ENCODE measurements around the gene PLEKHG5.
"Not testable (repeated sequence)": the region's sequence is repeated elsewhere in the genome, so short reads cannot be mapped to it uniquely, and the experiment has no call there.

Gene PLEKHG5

GRCh38 chr1:6456800-6457466, 34.5 kb downstream of the PLEKHG5 start:
- no peak for ATAC-seq
- peaks cover 16% of the 10 kb centered on the region for H3K4me1 Mint-ChIP-seq
- H3K4me3 Mint-ChIP-seq = no peak overlapping the region
- peaks cover 72% of the 10 kb centered on the region for H3K27me3 Mint-ChIP-seq
- H3K27ac Mint-ChIP-seq = no peak overlapping the region
- H3K9me3 Mint-ChIP-seq = no peaks in the 10 kb centered on the region
- H3K36me3 Mint-ChIP-seq = no peaks in the 10 kb centered on the region

DNA sequence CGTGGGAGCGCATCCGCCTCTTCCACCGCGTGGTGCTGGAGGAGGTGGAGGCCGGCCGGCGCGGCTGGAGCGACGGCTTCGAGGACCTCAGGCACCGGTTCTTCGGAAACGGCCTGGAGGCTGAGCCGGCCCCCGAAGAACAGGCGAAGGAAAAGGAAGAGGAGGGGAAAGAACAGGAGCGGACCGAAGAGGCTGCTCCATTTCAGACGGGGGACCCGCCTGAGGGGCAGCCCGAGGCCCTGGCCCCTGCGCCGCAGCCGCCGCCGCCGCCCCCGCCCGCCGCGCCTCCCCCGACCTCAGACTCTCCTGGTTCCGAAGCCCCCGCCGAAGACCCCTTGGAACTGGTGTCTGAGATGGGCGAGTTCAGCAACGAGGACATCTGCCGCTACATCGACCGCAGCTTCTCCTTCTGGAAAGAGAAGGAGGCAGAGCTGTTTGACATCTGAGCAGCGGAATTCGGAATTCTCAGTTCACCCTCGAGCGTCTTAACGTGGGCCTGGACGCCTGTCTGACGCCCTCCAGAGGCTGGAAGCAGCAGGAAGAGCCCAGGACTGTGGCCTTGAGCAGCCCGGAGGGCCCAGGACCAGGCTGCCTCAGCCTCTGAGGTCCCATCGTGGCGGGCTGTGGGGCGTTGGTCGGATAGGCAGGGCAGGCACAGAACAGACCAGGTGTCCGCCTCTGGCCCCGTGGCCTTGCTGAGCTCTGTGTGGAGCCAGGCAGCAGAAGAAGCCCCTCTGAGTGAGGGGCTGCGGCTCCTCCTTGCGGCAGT, 35.5 kb downstream of the PLEKHG5 start:
- not testable (repeated sequence) for H3K27ac Mint-ChIP-seq, ATAC-seq, H3K9me3 Mint-ChIP-seq, H3K36me3 Mint-ChIP-seq
- H3K27me3 Mint-ChIP-seq = peaks cover 78% of the 10 kb centered on the region
- peak overlapping the region; percentile 34 for H3K4me3 Mint-ChIP-seq
- H3K4me1 Mint-ChIP-seq = peaks cover 15% of the 10 kb centered on the region

- ATAC-seq = peak; percentile 4
- Mint-ChIP-seq H3K36me3 (no peaks in the 10 kb centered on the region), H3K27ac (no peak overlapping the region), H3K4me1 (peaks cover 6% of the 10 kb centered on the region), H3K4me3 (peak overlapping the region; percentile 34), H3K9me3 (no peaks in the 10 kb centered on the region), H3K27me3 (peaks cover 77% of the 10 kb centered on the region)
Measured at GRCh38 chr1:6454856-6455751, 36.4 kb downstream of the PLEKHG5 start.

GRCh38 chr1:6453895-6454855, 37.3 kb downstream of the PLEKHG5 start:
- not testable (repeated sequence) for H3K27ac Mint-ChIP-seq, H3K4me3 Mint-ChIP-seq

GRCh38 chr1:6450943-6451373, 40.5 kb downstream of the PLEKHG5 start:
- Mint-ChIP-seq H3K36me3 (no peaks in the 10 kb centered on the region), H3K4me1 (peaks cover 23% of the 10 kb centered on the region), H3K27me3 (peaks cover 85% of the 10 kb centered on the region), H3K27ac (no peak overlapping the region), H3K9me3 (no peaks in the 10 kb centered on the region), H3K4me3 (no peak overlapping the region)
- ATAC-seq = no peak

More at GRCh38 chr1:6453895-6454855, 37.3 kb downstream of the PLEKHG5 start:
- not testable (repeated sequence) for ATAC-seq, H3K9me3 Mint-ChIP-seq, H3K36me3 Mint-ChIP-seq
- H3K4me1 Mint-ChIP-seq = peaks cover 11% of the 10 kb centered on the region
- peaks cover 77% of the 10 kb centered on the region for H3K27me3 Mint-ChIP-seq

DNA sequence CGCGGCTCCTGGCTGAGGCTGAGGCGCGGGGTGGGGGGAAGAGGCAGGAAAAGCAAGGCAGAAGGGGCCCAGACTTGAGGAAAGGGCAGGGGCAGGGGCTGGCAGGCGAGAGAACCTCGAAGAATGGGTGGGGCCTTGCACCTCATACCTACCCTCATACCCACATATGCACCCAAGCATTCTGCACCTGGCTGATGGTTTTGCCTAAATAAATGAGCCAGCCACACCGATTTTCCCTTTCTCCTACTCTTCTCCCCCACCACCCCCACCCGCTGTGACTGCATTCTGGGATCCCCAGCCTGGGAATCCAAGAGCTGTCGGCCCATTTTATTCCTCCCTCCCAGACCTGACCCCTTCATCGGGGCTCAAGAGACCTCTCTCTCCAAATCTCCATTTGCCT, 41.0 kb downstream of the PLEKHG5 start:
- not testable (repeated sequence) for H3K9me3 Mint-ChIP-seq, ATAC-seq, H3K36me3 Mint-ChIP-seq, H3K27ac Mint-ChIP-seq, H3K4me3 Mint-ChIP-seq
- peaks cover 85% of the 10 kb centered on the region for H3K27me3 Mint-ChIP-seq
- peaks cover 22% of the 10 kb centered on the region for H3K4me1 Mint-ChIP-seq

DNA sequence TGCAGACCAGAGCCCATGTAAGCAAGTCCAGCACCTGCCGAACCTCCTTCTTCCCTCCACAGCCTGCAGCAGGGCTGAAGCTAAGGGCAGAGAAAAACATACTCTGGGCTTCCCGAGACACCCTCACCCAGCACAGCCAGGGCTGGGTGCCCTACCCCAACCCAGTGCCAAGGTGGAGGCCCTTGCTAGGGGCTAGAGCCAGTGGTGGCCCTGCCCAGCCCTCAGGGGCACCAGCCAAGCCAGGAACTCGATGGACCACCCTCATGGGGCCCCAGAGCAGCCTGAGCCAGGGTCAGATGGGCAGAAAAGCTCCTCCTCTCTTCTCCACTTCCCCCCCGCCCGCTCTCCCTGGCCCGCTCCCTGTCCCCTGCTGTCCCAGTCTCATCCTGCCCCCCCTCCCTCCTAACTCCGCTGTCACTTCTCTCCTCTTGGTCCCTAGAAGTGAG, 41.4 kb downstream of the PLEKHG5 start:
- H3K4me1 Mint-ChIP-seq = peaks cover 21% of the 10 kb centered on the region
- no peak overlapping the region for H3K27ac Mint-ChIP-seq
- peaks cover 87% of the 10 kb centered on the region for H3K27me3 Mint-ChIP-seq
- no peak for ATAC-seq
- no peaks in the 10 kb centered on the region for H3K9me3 Mint-ChIP-seq
- no peak overlapping the region for H3K4me3 Mint-ChIP-seq
- H3K36me3 Mint-ChIP-seq = no peaks in the 10 kb centered on the region

- H3K9me3 Mint-ChIP-seq = no peaks in the 10 kb centered on the region
- no peak overlapping the region for H3K27ac Mint-ChIP-seq
- peaks cover 96% of the 10 kb centered on the region for H3K27me3 Mint-ChIP-seq
- no peaks in the 10 kb centered on the region for H3K36me3 Mint-ChIP-seq
- peak overlapping the region; percentile 44 for H3K4me3 Mint-ChIP-seq
- ATAC-seq = no peak
- peaks cover 21% of the 10 kb centered on the region for H3K4me1 Mint-ChIP-seq
Measured at GRCh38 chr1:6448749-6449631, 42.5 kb downstream of the PLEKHG5 start.

DNA sequence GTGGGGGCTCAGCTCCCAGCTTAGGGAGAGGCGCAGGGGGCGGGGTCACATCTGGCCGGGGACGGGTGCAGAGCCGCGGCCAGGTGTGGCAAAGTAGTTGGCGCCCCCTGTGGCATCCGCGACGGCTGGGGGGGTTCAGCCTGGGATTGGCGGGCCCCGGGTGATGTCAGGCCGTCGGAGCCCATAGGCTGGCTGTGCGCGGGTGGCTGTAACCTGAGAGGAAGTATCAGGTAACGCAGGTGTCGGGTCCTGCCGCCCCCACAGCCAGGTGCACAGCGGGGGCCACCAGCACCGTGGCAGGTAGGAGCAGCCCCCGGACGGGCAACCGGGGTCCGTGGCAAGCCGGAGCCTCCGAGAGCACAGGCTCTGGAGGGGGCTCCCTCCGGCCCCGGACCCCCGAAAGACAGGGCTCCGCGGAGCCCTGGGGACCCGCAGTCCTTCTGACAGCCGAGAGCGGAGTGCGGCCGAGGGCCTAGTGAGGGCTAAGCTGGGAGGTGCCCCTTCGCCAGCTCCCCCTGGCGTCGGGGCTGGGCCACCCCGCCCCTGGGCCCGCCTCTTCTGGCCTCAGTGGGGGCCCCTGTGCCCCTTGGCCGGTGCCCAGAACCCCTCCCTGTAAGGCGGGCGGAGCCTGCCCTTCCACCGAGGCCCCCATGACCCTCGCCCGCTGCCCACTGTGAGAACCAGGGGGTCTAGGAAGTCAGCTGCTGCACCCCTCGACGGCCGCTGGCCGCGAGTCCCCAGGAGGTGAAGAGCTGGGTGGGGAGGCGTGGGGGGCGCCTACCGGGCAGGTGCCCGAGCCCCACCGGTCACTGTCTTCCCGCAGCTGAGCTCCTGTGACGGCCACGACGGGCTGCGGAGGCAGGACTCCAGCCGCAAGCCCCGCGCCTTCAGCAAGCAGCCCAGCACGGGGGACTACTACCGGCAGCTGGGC, 43.4 kb downstream of the PLEKHG5 start:
- Mint-ChIP-seq H3K4me3 (peak overlapping the region; percentile 61), H3K27ac (no peak overlapping the region), H3K4me1 (peaks cover 21% of the 10 kb centered on the region), H3K27me3 (peaks cover 96% of the 10 kb centered on the region), H3K36me3 (no peaks in the 10 kb centered on the region), H3K9me3 (no peaks in the 10 kb centered on the region)
- peak; percentile 3 for ATAC-seq

DNA sequence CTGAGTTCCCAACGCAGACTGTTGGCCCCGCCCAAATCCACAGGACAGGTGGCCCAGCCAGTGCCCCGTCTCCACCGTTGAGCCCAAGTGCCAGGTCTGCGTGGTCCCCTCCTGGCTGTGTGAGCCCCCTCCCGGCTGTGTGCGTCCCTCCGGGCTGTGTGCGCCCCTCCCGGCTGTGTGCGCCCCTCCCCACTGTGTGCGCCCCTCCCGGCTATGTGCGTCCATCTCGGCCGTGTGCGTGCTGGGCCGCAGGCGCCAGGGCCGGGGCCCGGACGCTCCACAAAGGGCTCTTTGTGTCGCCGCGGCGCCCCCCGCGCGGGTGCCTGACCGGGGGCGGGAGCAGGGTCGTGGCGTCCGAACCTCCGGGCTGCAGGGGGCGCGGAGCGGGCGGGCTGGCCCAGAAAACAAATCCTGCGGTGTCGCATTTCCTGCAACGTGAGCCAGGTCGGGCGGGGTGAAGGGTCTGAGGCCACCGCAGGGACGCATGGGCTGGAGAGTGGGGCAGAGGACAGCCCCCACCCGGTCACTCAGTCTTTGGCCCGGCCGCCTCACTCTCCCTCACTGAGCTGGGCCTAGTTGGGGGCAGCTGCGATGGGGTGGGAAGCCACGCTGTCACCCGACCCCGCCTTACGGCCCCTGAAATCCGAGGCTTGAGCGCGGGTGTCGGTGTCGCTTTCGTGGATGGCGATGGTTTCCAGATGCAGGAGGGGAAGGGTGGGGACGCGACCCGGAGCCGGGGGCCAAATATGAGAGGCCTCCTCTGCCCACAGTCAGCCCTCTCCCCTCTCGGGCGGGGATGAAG, 44.2 kb downstream of the PLEKHG5 start:
- Mint-ChIP-seq H3K9me3 (no peaks in the 10 kb centered on the region), H3K4me1 (peaks cover 21% of the 10 kb centered on the region), H3K27me3 (peaks cover 88% of the 10 kb centered on the region), H3K36me3 (no peaks in the 10 kb centered on the region), H3K4me3 (peak overlapping the region; percentile 61), H3K27ac (no peak overlapping the region)
- ATAC-seq = no peak

DNA sequence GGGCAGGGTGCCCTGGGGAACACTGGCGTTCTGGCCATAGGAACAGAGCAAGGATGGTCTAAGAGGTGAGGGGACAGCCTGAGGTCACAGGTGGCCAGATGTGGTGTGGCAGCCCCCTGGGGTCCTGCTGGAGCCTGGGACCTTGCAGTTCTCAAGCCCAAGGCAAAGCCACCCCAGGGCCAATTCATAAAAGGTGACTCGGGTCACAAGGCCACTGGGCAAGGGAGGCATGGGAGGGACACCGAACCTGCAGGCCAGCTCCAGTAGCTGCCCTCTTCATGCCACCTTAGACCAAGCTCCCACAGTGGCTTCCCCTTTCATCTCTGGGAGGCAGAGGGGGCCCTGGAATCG, 44.8 kb downstream of the PLEKHG5 start:
- Mint-ChIP-seq H3K4me3 (peak overlapping the region; percentile 30), H3K4me1 (peaks cover 21% of the 10 kb centered on the region), H3K27me3 (peaks cover 86% of the 10 kb centered on the region), H3K9me3 (no peaks in the 10 kb centered on the region), H3K27ac (no peak overlapping the region), H3K36me3 (no peaks in the 10 kb centered on the region)
- no peak for ATAC-seq

DNA sequence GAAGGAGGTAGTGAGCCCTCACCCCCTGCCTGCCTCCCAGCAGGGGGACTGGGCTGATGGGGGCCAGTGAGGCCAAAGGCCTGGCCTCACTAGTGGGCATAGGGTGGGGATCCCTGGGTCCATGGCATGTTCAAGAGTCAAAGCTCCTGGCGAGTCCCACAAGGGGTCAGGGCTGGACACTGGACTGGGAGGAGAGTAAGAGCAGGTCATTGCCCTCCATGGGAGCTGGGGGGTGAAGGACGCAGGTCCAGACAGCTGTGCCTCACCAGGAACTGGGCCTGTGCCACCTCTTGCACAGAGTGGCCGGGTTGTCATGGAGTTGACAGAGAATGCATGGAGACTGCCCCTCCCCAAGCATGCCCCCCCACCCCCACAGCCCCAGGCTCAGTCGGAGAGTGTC, 45.5 kb downstream of the PLEKHG5 start:
- not testable (repeated sequence) for H3K4me3 Mint-ChIP-seq, H3K27ac Mint-ChIP-seq, H3K9me3 Mint-ChIP-seq, H3K36me3 Mint-ChIP-seq, ATAC-seq
- peaks cover 86% of the 10 kb centered on the region for H3K27me3 Mint-ChIP-seq
- peaks cover 21% of the 10 kb centered on the region for H3K4me1 Mint-ChIP-seq
